Neuronal stem cell (in vitro differentiated cells): Measurements from ENCODE around the gene C2CD3.

Experiments
- DNase-seq: peaks from one replicate; pipeline ENCODE4 v3.0.0-alpha.2; 2013; ENCODE audit warnings: low spot score
- H2AFZ ChIP-seq: one replicate; pipeline ENCODE4 v1.6.1; 2013; ENCODE audit warnings: mild to moderate bottlenecking, low read length, inconsistent platforms
- H2AK5ac ChIP-seq: 2 replicates; pipeline ENCODE4 v1.6.1; 2013; ENCODE audit warnings: low read depth, mild to moderate bottlenecking, inconsistent platforms, low read length, moderate library complexity, mixed read lengths
- H2BK120ac ChIP-seq: 2 replicates; pipeline ENCODE4 v1.6.1; 2013; ENCODE audit warnings: low read depth, mild to moderate bottlenecking, inconsistent platforms, low read length, moderate library complexity, mixed read lengths
- H2BK12ac ChIP-seq: one replicate; pipeline ENCODE4 v1.6.1; 2013; ENCODE audit warnings: low read length, inconsistent platforms
- H2BK15ac ChIP-seq: 2 replicates; pipeline ENCODE4 v1.6.1; 2013; ENCODE audit warnings: mild to moderate bottlenecking, low read length, inconsistent platforms, mixed read lengths
- H2BK5ac ChIP-seq: one replicate; pipeline ENCODE4 v1.6.1; 2013; ENCODE audit warnings: inconsistent platforms, mild to moderate bottlenecking, low read length, moderate library complexity
- H3K14ac ChIP-seq: one replicate; pipeline ENCODE4 v1.6.1; 2013; ENCODE audit warnings: low read length, inconsistent platforms
- H3K18ac ChIP-seq: 2 replicates; pipeline ENCODE4 v1.6.1; 2013; ENCODE audit warnings: low read length, inconsistent platforms
- H3K23ac ChIP-seq: 2 replicates; pipeline ENCODE4 v1.6.1; 2013; ENCODE audit warnings: low read depth, mild to moderate bottlenecking, mixed read lengths, low read length, inconsistent platforms; ENCODE audit not compliant: poor library complexity
- H3K27ac ChIP-seq: replicated peaks from 3 replicates; pipeline ENCODE4 v1.5.1; 2013; ENCODE audit warnings: low read length, inconsistent platforms
- H3K27me3 ChIP-seq, 3 experiments: 2 replicates each; pipeline ENCODE4 v1.6.1; 2013; ENCODE audit warnings: low read length in 3 of 3, mild to moderate bottlenecking in 2 of 3, inconsistent platforms in 1 of 3, low read depth in 1 of 3, mixed read lengths in 1 of 3, moderate library complexity in 1 of 3; ENCODE audit not compliant: control insufficient read depth in 3 of 3, insufficient read depth in 3 of 3
- H3K36me3 ChIP-seq, 2 donors: replicated peaks in 1 of 2; 2 replicates each; pipeline ENCODE4 v1.6.1; 2013; ENCODE audit warnings: low read length in 2 of 2; ENCODE audit not compliant: control insufficient read depth in 2 of 2, insufficient read depth in 2 of 2
- H3K4ac ChIP-seq: 2 replicates; pipeline ENCODE4 v1.6.1; 2013; ENCODE audit warnings: inconsistent platforms, mild to moderate bottlenecking, low read length, moderate library complexity
- H3K4me1 ChIP-seq, 2 donors: 1 replicate in 1 of 2; 2 replicates in 1 of 2; pipeline ENCODE4 v1.6.1; 2013; ENCODE audit warnings: low read length in 2 of 2, low read depth in 1 of 2; ENCODE audit not compliant: control insufficient read depth in 2 of 2, insufficient read depth in 1 of 2
- H3K4me2 ChIP-seq: one replicate; pipeline ENCODE4 v1.6.1; 2013; ENCODE audit warnings: mild to moderate bottlenecking, low read length, inconsistent platforms; ENCODE audit not compliant: insufficient read depth, poor library complexity, severe bottlenecking
- H3K4me3 ChIP-seq, 2 donors: 2 replicates each; pipeline ENCODE4 v1.5.1; 2013; ENCODE audit warnings: low read length in 2 of 2, mild to moderate bottlenecking in 2 of 2, inconsistent platforms in 1 of 2, moderate library complexity in 1 of 2
- H3K79me1 ChIP-seq: one replicate; pipeline ENCODE4 v1.6.1; 2013; ENCODE audit warnings: low read depth, mild to moderate bottlenecking, inconsistent platforms, low read length, moderate library complexity
- H3K9ac ChIP-seq: one replicate; pipeline ENCODE4 v1.6.1; 2013; ENCODE audit warnings: mild to moderate bottlenecking, low read depth, low read length, inconsistent platforms; ENCODE audit not compliant: poor library complexity
- H3K9me3 ChIP-seq, 2 donors: replicated peaks in 1 of 2; 2 replicates each; pipeline versions ENCODE3 to v1.6.1; 2013; ENCODE audit warnings: low read length in 2 of 2, mild to moderate bottlenecking in 2 of 2, inconsistent platforms in 1 of 2, low read depth in 1 of 2, mixed read lengths in 1 of 2, moderate library complexity in 1 of 2; ENCODE audit not compliant: control insufficient read depth in 2 of 2, insufficient read depth in 1 of 2
- H4K8ac ChIP-seq: one replicate; pipeline ENCODE4 v1.6.1; 2013; ENCODE audit warnings: low read depth, mild to moderate bottlenecking, inconsistent platforms, low read length, moderate library complexity
- H4K91ac ChIP-seq: one replicate; pipeline ENCODE4 v1.6.1; 2013; ENCODE audit warnings: low read length, low read depth, mild to moderate bottlenecking, inconsistent platforms; ENCODE audit not compliant: poor library complexity
- WGBS, 2 donors: extraction: QIAGEN DNeasy Blood & Tissue Kit; methylation state at CpG; one replicate each; pipeline ENCODE4 v1.1.7; 2013; ENCODE audit warnings: missing lambda C conversion rate in 2 of 2, mixed read lengths in 1 of 2; ENCODE audit not compliant: insufficient read length in 2 of 2, insufficient replicate concordance in 1 of 2; ENCODE audit errors: extremely low coverage in 2 of 2; 5-methylcytosine and 5-hydroxymethylcytosine counted together

The C2CD3 gene

DNA sequence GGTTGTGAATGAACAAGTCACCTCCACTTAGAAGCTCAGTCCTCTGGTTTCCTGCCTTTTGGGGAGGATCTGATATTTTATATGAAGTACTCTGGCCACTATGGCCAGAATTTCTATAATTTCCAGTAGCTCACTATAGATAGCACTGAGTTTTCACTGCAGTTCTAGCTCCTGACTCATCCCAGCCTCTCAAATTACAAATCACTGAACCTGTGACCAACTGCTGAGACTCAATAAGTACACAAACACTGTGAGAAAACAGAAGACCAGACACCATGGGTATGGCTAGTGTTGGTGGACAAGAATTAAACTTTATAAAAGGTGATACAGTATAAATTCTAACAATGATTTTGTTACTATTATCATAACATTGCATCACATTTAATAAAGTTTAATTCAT is 114.9 kb downstream of the C2CD3 start:
- no peak overlapping the region for H4K8ac ChIP-seq
- H3K79me1 ChIP-seq = no peaks in the 10 kb centered on the region
- no peak overlapping the region for H3K9ac ChIP-seq
- no peak overlapping the region for H3K27ac ChIP-seq
- no peaks in the 10 kb centered on the region for H3K27me3 ChIP-seq
- H3K4ac ChIP-seq = no peak overlapping the region
- no peaks in the 10 kb centered on the region for H3K9me3 ChIP-seq
- no peak overlapping the region for H3K18ac ChIP-seq
- peaks cover 3 to 77% of the 10 kb centered on the region in 2 donors for H3K36me3 ChIP-seq
- no peak overlapping the region for H3K4me3 ChIP-seq
- H3K4me2 ChIP-seq = no peak overlapping the region
- no peak for DNase-seq
- no peak overlapping the region for H2AK5ac ChIP-seq
- no peak overlapping the region for H2BK120ac ChIP-seq
- no peak overlapping the region for H2BK12ac ChIP-seq
- H2BK15ac ChIP-seq = no peak overlapping the region
- H4K91ac ChIP-seq = no peak overlapping the region
- H2AFZ ChIP-seq = no peak overlapping the region
- no peak overlapping the region for H2BK5ac ChIP-seq
- H3K23ac ChIP-seq = no peak overlapping the region
- no peaks in the 10 kb centered on the region for H3K4me1 ChIP-seq
- no peak overlapping the region for H3K14ac ChIP-seq

DNA sequence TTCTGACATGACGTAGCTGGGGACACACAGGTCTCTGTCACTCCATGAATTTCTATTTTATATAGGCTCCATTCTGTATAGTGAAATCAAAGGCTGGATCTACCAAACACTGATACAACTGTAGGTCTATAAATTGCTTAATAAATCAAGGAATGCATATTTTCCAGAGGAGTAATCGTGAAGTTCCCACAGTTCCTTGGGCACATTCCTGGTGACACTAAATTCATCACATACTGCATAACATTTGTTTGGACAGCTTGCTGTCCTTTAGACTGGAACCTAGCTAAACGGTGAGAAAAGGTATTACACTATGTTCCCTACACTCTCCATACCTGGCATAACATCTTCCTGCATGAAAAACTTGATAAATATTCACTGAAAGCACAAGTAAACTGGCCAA is 120.3 kb downstream of the C2CD3 start:
- no peak overlapping the region for H2BK5ac ChIP-seq
- H2BK15ac ChIP-seq = no peak overlapping the region
- WGBS, 2 donors = no CpG with 5 or more reads among the region's 3 CpGs

DNA sequence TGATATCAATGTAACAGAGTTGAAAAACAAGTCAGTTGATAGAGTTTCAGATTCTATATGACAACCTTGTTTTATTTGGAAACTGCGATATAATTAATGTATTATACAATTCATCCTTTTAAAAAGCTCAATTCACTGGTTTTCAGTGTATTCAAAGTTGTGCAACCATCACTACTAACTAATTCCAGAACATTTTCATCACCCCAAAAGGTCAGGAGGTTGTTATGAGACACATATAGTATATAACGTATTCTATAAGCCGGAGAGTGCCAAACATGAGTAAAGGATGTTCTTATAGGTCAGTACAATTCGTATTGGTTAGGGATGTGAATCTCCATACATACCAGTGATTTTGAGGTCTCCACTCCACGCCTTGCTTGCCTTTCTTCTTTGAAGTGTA is 121.8 kb downstream of the C2CD3 start:
- no peak overlapping the region for H4K8ac ChIP-seq
- no peak overlapping the region for H3K18ac ChIP-seq
- no peak overlapping the region for H3K4me3 ChIP-seq
- no peaks in the 10 kb centered on the region for H3K9me3 ChIP-seq
- no CpG with 5 or more reads among the region's 5 CpGs for WGBS, 2 donors
- no peaks in the 10 kb centered on the region for H3K4me1 ChIP-seq
- H3K27me3 ChIP-seq = peaks cover 0 to 2% (median 0%) of the 10 kb centered on the region in 3 experiments
- no peak overlapping the region for H2BK5ac ChIP-seq
- H2AFZ ChIP-seq = no peak overlapping the region
- H3K4me2 ChIP-seq = no peak overlapping the region
- H3K36me3 ChIP-seq = peaks cover 10 to 86% of the 10 kb centered on the region in 2 donors
- no peak overlapping the region for H3K14ac ChIP-seq
- DNase-seq = no peak
- no peak overlapping the region for H3K27ac ChIP-seq
- no peak overlapping the region for H3K23ac ChIP-seq
- no peak overlapping the region for H3K9ac ChIP-seq
- H2BK12ac ChIP-seq = no peak overlapping the region
- no peak overlapping the region for H3K4ac ChIP-seq
- no peak overlapping the region for H2BK15ac ChIP-seq
- no peaks in the 10 kb centered on the region for H3K79me1 ChIP-seq
- H2AK5ac ChIP-seq = no peak overlapping the region
- no peak overlapping the region for H2BK120ac ChIP-seq
- H4K91ac ChIP-seq = no peak overlapping the region

More for the DNA sequence above, 120.3 kb downstream of the C2CD3 start:
- H3K79me1 ChIP-seq = no peaks in the 10 kb centered on the region
- no peak overlapping the region for H4K91ac ChIP-seq
- H3K14ac ChIP-seq = no peak overlapping the region
- H3K27ac ChIP-seq = no peak overlapping the region
- no peak for DNase-seq
- no peak overlapping the region for H2AFZ ChIP-seq
- no peak overlapping the region for H3K4me3 ChIP-seq
- no peak overlapping the region for H3K23ac ChIP-seq
- no peaks in the 10 kb centered on the region for H3K9me3 ChIP-seq
- H3K27me3 ChIP-seq = peaks cover 0 to 2% (median 0%) of the 10 kb centered on the region in 3 experiments
- H3K9ac ChIP-seq = no peak overlapping the region
- H3K4ac ChIP-seq = no peak overlapping the region
- no peak overlapping the region for H2BK12ac ChIP-seq
- no peak overlapping the region for H2AK5ac ChIP-seq
- peaks cover 10 to 88% of the 10 kb centered on the region in 2 donors for H3K36me3 ChIP-seq
- no peaks in the 10 kb centered on the region for H3K4me1 ChIP-seq
- no peak overlapping the region for H3K18ac ChIP-seq
- H2BK120ac ChIP-seq = no peak overlapping the region
- H4K8ac ChIP-seq = no peak overlapping the region
- no peak overlapping the region for H3K4me2 ChIP-seq

DNA sequence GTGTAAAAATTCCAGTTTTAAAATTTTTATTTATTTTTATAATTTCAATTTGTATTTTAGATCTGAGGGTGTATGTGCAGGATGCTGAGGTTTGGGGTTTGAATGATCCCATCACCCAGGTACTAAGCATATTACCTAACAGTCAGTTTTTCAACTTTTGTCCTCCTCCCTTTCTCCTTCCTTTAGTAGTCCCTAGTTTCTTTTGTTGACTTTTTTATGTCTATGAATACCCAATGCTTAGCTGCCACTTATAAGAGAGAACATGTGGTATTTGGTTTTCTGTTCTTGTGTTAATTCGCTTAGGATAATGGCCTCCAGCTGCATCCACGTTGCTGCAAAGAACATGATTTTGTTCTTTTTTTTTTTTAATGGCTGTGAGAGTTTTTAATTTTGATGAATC is 126.3 kb downstream of the C2CD3 start:
- peaks cover 0 to 2% (median 0%) of the 10 kb centered on the region in 3 experiments for H3K27me3 ChIP-seq
- H2BK15ac ChIP-seq = no peak overlapping the region
- no peak overlapping the region for H4K91ac ChIP-seq
- no peaks in the 10 kb centered on the region for H3K4me1 ChIP-seq
- no peak for DNase-seq
- no peak overlapping the region for H3K14ac ChIP-seq
- H3K4me3 ChIP-seq = no peak overlapping the region
- H2BK5ac ChIP-seq = no peak overlapping the region
- H3K9ac ChIP-seq = no peak overlapping the region
- no peak overlapping the region for H3K4ac ChIP-seq
- no peak overlapping the region for H3K4me2 ChIP-seq
- H3K79me1 ChIP-seq = no peaks in the 10 kb centered on the region
- no peak overlapping the region for H3K27ac ChIP-seq
- H2BK120ac ChIP-seq = no peak overlapping the region
- H3K23ac ChIP-seq = no peak overlapping the region
- no peak overlapping the region for H4K8ac ChIP-seq
- no peak overlapping the region for H2AK5ac ChIP-seq
- H3K18ac ChIP-seq = no peak overlapping the region
- no peak overlapping the region for H2BK12ac ChIP-seq
- H3K9me3 ChIP-seq = no peaks in the 10 kb centered on the region
- peaks cover 15 to 82% of the 10 kb centered on the region in 2 donors for H3K36me3 ChIP-seq
- H2AFZ ChIP-seq = no peak overlapping the region
- WGBS, 2 donors = no CpG with 5 or more reads among the region's 2 CpGs
